ENCODE results near the gene ALDOC.
A peak's percentile ranks its signal among the peaks of the same experiment; 100 is the strongest.

Gene ALDOC

GRCh38 chr17:28569446-28569845, 7.2 kb downstream of the ALDOC start:
- H3K27me3 ChIP-seq (ENCODE audit: insufficient read depth, low read depth, severe bottlenecking) = no peaks in the 10 kb centered on the region
- H3K36me3 ChIP-seq = peaks cover 19% of the 10 kb centered on the region; the same call in 1 of the 2 replicates
- no peaks in the 10 kb centered on the region for H3K9me3 ChIP-seq (ENCODE audit: severe bottlenecking)
- no peak for DNase-seq
- no peak for TF ChIP-seq CTCF (IDR thresholded peaks at IDR 0.05; ENCODE audit: low read depth, low read length)
- H3K4me3 ChIP-seq (ENCODE audit: low read depth, low read length) = no peak overlapping the region
- H3K27ac ChIP-seq = no peak overlapping the region

- no peak overlapping the region for H3K27ac ChIP-seq
- no peak overlapping the region for H3K4me3 ChIP-seq (ENCODE audit: low read depth, low read length)
- H3K27me3 ChIP-seq (ENCODE audit: insufficient read depth, low read depth, severe bottlenecking) = no peaks in the 10 kb centered on the region
- no peak for TF ChIP-seq CTCF (IDR thresholded peaks at IDR 0.05; ENCODE audit: low read depth, low read length)
- DNase-seq = no peak
- H3K9me3 ChIP-seq (ENCODE audit: severe bottlenecking) = no peaks in the 10 kb centered on the region
- H3K36me3 ChIP-seq = peaks cover 31% of the 10 kb centered on the region
These were observed 9.1 kb downstream of the ALDOC start for GRCh38 chr17:28567604-28568003.

- Histone ChIP-seq H3K27ac (no peak overlapping the region), H3K4me3 (ENCODE audit: low read depth, low read length) (no peak overlapping the region), H3K36me3 (peaks cover 50% of the 10 kb centered on the region), H3K9me3 (ENCODE audit: severe bottlenecking) (no peaks in the 10 kb centered on the region), H3K27me3 (ENCODE audit: insufficient read depth, low read depth, severe bottlenecking) (no peaks in the 10 kb centered on the region)
- no peak for TF ChIP-seq CTCF (IDR thresholded peaks at IDR 0.05; ENCODE audit: low read depth, low read length)
- no peak for DNase-seq
These were observed 13.2 kb downstream of the ALDOC start for GRCh38 chr17:28563475-28563874.

GRCh38 chr17:28555022-28555421, 21.7 kb downstream of the ALDOC start:
- H3K27me3 ChIP-seq (ENCODE audit: insufficient read depth, low read depth, severe bottlenecking) = no peaks in the 10 kb centered on the region
- H3K36me3 ChIP-seq = peaks cover 46% of the 10 kb centered on the region
- no peaks in the 10 kb centered on the region for H3K9me3 ChIP-seq (ENCODE audit: severe bottlenecking)
- no peak for TF ChIP-seq CTCF (IDR thresholded peaks at IDR 0.05; ENCODE audit: low read depth, low read length)
- DNase-seq = no peak
- H3K4me3 ChIP-seq (ENCODE audit: low read depth, low read length) = peak overlapping the region; percentile 6; the same call in 1 of the 2 replicates
- peak overlapping the region; percentile 75 for H3K27ac ChIP-seq

GRCh38 chr17:28554565-28554964, 22.1 kb downstream of the ALDOC start:
- H3K4me3 ChIP-seq (ENCODE audit: low read depth, low read length) = peak overlapping the region; percentile 6; the same call in 1 of the 2 replicates
- no peaks in the 10 kb centered on the region for H3K9me3 ChIP-seq (ENCODE audit: severe bottlenecking)
- DNase-seq = peak; percentile 46
- TF ChIP-seq CTCF (IDR thresholded peaks at IDR 0.05; ENCODE audit: low read depth, low read length) = peak; percentile 69
- H3K36me3 ChIP-seq = peaks cover 42% of the 10 kb centered on the region
- H3K27me3 ChIP-seq (ENCODE audit: insufficient read depth, low read depth, severe bottlenecking) = no peaks in the 10 kb centered on the region
- H3K27ac ChIP-seq = peak overlapping the region; percentile 75

- Histone ChIP-seq H3K9me3 (ENCODE audit: severe bottlenecking) (no peaks in the 10 kb centered on the region), H3K27ac (peak overlapping the region; percentile 50), H3K36me3 (peaks cover 38% of the 10 kb centered on the region), H3K4me3 (ENCODE audit: low read depth, low read length) (no peak overlapping the region), H3K27me3 (ENCODE audit: insufficient read depth, low read depth, severe bottlenecking) (no peaks in the 10 kb centered on the region)
- no peak for DNase-seq
- no peak for TF ChIP-seq CTCF (IDR thresholded peaks at IDR 0.05; ENCODE audit: low read depth, low read length)
These were observed 23.6 kb downstream of the ALDOC start for GRCh38 chr17:28553000-28553505.

Data from WERI-Rb-1 (cell line).